Epithelial cell of esophagus (primary cell): Measurements from ENCODE around the gene C16orf90.

Source experiments
- DNase-seq: peaks from one replicate; pipeline ENCODE4 v3.0.0; 2010; ENCODE audit warnings: low read depth
- H3K4me3 ChIP-seq: 2 replicates; pipeline ENCODE4 v1.5.1; 2011; ENCODE audit warnings: mild to moderate bottlenecking, low read length, control low read depth
- TF ChIP-seq, protein P1 (sequence below): IDR thresholded peaks from 2 replicates; pipeline ENCODE4 v1.5.1; 2011; ENCODE audit warnings: low read depth, mild to moderate bottlenecking, low read length, control low read depth, inconsistent platforms; ENCODE audit not compliant: insufficient read depth; ENCODE audit errors: missing control alignments

Gene C16orf90

DNA sequence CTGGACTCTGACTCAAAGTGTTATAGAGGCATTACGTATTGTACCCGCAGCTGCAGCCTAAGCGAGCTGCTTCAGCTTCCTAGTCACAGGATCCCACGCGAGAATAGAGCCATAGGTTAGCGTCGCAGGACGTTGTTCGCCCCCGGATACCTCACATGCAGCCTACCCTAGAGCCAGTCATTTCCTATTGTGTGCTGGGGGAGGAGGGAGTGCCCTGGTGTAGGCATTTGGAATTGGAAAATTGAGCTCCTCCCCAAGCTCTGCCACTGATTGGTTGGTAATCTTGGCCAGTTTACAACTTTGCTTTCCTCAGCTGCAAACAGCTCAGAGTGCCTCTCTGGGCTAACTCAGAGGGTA, 51.3 kb downstream of the C16orf90 start:
- TF ChIP-seq, protein P1, sequence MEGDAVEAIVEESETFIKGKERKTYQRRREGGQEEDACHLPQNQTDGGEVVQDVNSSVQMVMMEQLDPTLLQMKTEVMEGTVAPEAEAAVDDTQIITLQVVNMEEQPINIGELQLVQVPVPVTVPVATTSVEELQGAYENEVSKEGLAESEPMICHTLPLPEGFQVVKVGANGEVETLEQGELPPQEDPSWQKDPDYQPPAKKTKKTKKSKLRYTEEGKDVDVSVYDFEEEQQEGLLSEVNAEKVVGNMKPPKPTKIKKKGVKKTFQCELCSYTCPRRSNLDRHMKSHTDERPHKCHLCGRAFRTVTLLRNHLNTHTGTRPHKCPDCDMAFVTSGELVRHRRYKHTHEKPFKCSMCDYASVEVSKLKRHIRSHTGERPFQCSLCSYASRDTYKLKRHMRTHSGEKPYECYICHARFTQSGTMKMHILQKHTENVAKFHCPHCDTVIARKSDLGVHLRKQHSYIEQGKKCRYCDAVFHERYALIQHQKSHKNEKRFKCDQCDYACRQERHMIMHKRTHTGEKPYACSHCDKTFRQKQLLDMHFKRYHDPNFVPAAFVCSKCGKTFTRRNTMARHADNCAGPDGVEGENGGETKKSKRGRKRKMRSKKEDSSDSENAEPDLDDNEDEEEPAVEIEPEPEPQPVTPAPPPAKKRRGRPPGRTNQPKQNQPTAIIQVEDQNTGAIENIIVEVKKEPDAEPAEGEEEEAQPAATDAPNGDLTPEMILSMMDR = no peak

More for the DNA sequence above, 51.3 kb downstream of the C16orf90 start:
- peak overlapping the region; percentile 55 for H3K4me3 ChIP-seq
- peak; percentile 85 for DNase-seq
